Measurements from ENCODE around the gene TBXAS1.

DNA sequence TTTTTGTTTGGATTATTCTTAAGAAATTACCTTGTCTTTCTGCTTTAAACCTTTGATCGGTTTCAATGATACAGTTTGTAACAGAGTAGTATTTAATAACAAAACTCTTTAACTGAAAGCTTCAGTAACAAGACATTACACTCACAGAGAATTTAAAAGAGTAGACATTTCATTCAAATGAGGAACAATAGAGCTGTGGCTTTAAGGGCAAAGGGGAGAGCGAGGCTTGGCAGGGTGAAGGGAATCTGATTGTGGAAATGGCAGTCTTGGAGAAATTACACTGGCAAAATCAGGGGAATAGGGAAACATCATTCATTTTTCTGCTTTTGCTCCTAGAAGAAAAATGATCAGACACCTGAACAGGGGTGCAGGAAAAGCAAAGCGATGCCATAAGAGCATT, 46.1 kb upstream of the TBXAS1 start:
- TF ChIP-seq, protein P1, sequence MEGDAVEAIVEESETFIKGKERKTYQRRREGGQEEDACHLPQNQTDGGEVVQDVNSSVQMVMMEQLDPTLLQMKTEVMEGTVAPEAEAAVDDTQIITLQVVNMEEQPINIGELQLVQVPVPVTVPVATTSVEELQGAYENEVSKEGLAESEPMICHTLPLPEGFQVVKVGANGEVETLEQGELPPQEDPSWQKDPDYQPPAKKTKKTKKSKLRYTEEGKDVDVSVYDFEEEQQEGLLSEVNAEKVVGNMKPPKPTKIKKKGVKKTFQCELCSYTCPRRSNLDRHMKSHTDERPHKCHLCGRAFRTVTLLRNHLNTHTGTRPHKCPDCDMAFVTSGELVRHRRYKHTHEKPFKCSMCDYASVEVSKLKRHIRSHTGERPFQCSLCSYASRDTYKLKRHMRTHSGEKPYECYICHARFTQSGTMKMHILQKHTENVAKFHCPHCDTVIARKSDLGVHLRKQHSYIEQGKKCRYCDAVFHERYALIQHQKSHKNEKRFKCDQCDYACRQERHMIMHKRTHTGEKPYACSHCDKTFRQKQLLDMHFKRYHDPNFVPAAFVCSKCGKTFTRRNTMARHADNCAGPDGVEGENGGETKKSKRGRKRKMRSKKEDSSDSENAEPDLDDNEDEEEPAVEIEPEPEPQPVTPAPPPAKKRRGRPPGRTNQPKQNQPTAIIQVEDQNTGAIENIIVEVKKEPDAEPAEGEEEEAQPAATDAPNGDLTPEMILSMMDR (conservative IDR thresholded peaks at IDR 0.05) = no peak
- no peak for TF ChIP-seq ZFX (IDR thresholded peaks at IDR 0.05)
